GM04504 (cell line): Measurements from ENCODE around the gene ODF2.
A peak's percentile ranks its signal among the peaks of the same experiment; 100 is the strongest.
"Not testable (repeated sequence)": the region's sequence is repeated elsewhere in the genome, so short reads cannot be mapped to it uniquely, and the experiment has no call there.

Source experiments
- DNase-seq: peaks from one replicate; pipeline ENCODE4 v3.0.0-alpha.2; 2012; ENCODE audit warnings: low read depth

ODF2 gene

GRCh38 chr9:128424268-128424780 is 31.5 kb upstream of the ODF2 start:
- no peak for DNase-seq

DNA sequence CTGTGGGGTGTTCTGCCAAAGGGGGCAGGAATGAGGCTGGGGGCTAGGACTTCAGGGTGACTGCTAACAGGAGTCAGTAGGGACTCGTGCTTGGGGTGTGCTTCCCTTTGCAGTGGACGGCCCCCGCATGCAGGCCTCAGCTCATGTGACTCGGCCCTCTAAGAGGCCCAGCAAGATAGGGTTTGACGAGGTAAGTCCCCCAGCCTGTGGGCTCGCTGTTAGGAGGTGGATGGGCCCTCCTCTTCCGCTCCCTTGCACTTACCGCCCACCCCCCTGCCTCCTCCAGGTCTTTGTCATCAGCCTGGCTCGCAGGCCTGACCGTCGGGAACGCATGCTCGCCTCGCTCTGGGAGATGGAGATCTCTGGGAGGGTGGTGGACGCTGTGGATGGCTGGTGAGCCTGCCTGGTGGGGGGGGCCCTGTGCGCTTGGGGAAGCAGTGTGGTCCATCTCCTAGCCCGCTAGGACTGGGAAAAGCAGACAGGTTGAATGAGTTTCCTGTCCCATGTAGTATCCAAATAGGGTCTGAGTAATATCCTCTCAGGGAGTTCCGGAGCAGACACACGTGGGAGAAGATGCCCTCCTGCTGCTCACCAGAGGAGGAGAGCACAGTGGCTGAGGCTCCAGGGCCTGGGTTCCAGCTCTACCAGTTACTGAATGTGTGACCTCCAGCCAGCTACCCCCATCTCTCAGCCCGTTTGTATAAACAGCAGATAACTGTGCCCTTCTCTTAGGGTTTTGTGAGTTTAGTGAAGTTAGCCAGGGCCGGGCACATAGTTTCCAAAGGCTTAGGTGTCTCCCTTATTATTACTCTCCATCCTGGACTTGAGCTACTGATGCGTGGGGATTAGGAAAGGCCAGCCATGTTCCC is 26.9 kb upstream of the ODF2 start:
- no peak for DNase-seq

DNA sequence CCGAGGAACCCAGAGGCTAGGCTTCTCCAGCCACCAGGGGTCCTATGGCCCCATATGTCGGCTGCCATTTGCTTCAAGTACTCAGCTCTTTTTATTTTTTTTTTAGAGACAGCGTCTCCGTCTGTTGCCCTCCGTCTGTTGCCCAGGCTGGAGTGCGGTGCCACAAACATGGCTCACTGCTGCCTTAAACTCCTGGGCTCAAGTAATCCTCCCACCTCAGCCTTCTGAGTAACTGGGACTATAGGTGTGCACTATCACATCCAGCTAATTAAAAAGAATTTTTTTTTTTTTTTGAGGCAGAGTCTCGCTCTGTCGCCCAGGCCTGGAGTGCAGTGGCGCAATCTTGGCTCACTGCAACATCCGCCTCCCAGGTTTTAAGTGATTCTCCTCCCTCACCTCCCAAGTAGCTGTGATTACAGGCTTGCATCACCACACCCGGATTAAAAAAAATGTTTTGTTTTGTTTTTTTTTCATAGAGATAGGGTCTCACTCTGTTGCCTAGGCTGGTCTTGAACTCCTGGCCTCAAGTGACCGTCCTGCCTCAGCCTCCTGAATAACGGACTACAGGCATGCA is 26.2 kb upstream of the ODF2 start:
- DNase-seq: no peak

GRCh38 chr9:128431207-128431606 is 24.6 kb upstream of the ODF2 start:
- no peak for DNase-seq

- no peak for DNase-seq
Measured at GRCh38 chr9:128434340-128434739, 21.5 kb upstream of the ODF2 start.

GRCh38 chr9:128435611-128436010 is 20.2 kb upstream of the ODF2 start:
- no peak for DNase-seq

- DNase-seq: no peak
Measured at GRCh38 chr9:128438343-128439109, 17.3 kb upstream of the ODF2 start.

DNA sequence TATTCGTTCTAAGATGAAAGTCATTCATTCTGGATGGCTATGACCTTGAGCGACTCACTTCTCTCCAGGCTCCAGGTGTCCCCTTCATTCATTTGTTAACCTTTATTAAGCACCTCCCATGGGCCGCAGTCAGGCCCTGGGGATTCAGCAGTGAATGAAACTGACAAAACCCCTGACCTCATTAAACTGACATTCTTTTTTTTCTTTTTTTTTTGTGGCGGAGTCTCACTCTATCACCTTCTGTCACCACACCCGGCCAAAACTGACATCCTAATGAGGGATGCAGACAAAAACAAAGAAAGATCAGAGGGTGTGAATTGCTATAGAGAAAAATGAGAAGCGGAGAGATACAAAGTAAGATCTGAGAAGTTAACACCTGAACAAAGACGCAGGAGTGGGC is 16.5 kb upstream of the ODF2 start:
- DNase-seq: no peak

GRCh38 chr9:128442150-128442549 is 13.7 kb upstream of the ODF2 start:
- DNase-seq: no peak

- not testable (repeated sequence) for DNase-seq
Measured at GRCh38 chr9:128446505-128446904, 9.3 kb upstream of the ODF2 start.

DNA sequence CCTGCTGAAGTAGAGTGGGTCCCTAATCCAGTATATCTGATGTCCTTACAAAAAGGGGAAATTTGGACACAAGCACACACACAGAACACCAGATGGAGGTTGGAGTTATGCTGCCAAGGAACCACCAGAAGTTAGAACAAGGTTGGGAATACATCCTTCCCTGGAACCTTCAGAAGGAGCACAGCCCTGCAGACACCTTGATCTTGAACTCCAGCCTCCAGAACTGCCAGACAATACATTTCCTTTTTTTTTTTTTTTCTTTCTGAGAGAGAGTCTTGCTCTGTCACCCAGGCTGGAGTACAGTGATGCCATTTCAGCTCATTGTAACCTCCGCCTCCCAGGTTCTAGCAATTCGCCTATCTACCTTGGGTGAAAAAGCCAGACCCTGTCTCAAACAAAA is 7.1 kb upstream of the ODF2 start:
- no peak for DNase-seq

DNA sequence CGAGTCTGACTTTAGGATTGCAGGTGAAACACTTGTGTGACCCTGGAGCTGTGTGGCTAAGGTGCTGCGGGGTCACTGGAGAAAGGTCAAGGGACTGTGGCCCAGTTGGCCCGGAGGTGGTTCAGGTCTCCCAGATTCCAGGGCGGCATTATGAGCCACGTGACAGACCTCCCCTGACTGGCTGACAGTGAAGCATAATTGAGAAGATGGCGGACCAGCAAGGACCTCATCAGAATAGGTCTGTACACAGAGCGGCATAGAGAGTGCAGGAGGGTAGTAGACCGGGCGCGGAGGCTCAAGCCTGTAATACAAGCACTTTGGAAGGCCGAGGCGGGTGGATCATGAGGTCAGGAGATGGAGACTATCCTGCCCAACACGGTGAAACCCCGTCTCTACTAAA is 815 bp upstream of the ODF2 start:
- DNase-seq: no peak

GRCh38 chr9:128456613-128457061 is 831 bp downstream of the ODF2 start:
- peak; percentile 53 for DNase-seq

DNA sequence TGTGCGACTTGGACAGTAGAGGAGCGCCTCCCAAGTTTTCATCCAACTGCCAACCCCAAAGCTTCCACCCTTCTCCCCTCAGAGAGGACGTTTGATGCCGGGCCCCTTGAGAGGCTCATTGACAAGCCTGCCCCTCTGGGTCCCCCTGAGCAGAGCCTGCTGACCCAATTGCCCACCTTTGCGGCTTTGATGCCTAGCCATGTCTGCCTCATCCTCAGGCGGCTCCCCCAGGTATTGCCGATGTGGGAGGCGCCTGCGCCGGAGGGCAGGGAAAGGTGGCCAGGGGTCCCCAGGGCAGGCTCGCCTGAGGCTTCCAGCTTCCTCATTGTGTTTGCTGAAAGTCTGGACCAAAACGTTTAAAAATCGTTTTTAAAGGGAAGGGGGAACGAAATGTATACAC is 1.4 kb downstream of the ODF2 start:
- DNase-seq: no peak

GRCh38 chr9:128459011-128459410 is 3.2 kb downstream of the ODF2 start:
- no peak for DNase-seq

- DNase-seq: no peak
Measured at GRCh38 chr9:128469070-128469469, 13.3 kb downstream of the ODF2 start.

DNA sequence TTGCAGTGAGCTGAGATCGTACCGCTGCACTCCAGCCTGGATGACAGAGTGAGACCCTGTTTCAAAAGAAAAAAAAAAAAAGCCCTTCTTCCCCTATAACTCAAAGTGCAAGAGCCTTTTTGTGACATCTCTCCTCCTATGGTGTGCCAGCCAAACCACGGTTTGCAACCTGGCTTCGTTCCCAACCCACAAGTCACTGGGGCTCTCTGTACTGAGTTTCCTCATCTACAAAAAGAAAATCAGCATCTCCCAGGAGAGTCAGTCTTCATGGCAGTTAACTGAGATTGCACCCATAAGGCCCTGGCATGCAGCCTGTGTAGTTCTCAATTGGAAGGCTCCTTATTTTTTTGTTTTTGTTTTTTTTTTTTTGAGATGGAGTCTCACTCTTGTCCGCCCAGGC is 14.8 kb downstream of the ODF2 start:
- peak; percentile 50 for DNase-seq

DNA sequence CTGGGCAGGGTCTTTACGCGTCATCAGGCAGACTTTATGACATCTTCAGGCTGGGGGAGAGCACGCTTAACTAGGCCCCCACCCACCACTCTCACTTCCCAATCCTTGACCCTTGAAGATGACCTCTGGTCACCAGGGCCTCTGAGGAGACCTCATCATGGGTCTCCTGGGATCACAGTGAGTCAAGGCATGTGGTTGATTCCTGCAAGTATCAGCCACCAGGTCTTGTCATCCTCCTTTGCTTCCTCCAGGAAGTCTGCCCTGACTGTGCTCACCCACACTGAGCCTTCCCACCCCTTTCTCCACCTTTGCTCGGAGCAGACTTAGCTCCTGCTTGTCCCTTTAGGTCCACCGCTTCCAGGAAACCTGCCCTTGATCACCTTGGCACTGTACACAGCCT is 17.3 kb downstream of the ODF2 start:
- no peak for DNase-seq

GRCh38 chr9:128475867-128476266 is 20.1 kb downstream of the ODF2 start:
- DNase-seq: no peak

DNA sequence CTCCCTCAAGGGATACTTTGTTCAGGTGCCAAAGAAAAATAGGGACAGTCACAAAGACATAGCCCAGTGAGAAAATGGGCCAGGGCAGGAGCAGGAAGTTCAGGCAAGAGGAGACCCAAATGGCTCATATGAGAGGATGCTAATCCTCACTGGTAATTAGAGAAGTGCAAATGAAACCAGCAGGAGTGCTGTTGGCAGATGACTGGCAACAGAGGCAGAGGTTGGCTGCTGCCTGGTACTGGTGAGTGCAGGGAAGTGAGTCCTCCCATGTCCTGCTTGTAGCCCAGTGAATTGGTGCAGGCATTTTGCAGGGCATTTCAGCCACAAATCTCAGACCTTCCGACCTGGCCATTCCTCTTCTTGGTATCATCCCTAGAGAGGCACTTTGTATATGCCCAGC is 23.5 kb downstream of the ODF2 start:
- no peak for DNase-seq

DNA sequence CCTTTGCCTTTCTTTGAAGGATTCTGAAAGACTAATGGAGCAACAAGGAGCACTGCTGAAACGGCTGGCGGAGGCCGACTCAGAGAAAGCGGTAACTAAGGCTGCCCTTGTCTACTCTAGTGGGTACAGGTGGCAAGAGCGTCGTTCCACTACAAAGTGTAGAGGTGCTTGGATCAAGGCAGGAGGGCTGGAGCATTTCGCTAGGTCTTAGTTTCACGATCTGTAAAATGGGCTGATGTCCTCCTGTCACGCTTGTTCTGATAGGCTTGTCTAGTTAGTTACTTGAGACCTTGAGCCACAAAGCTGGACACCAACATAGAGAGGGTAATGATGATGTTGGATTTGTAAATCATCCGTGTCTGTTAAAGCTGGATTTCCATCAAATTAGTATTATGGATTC is 25.8 kb downstream of the ODF2 start:
- DNase-seq: no peak

DNA sequence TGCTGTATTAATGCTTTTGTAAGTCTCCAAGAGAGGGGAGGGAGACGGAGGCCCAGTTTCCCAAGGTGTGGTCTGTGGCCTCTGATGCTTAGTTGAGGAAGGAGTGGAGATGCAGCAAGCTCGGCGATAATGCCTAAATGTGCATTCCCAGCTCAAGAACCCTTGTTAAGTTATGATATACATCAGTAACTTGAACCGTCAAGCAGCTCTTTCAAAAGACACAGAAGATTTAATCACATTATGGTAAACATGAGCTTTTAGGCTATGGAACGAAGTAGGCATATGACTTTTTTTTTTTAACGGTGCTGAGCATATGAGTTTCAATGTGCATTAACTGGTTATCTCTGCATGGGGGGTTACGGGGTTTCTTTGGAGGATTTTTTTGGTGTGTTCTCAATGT is 26.4 kb downstream of the ODF2 start:
- no peak for DNase-seq
